ENCODE data around the gene KANTR. TPM values are rescaled to one million over a fixed set of nuclear protein-coding genes. Genes with fewer than 3 reads are reported as not detected.

KANTR gene
- total and polyA plus RNA-seq, 2 experiments from 2014 or later: 6.4 to 15.5 TPM

- TF ChIP-seq ETS1 (IDR thresholded peaks at IDR 0.05) (no peak), STAT1 (IDR thresholded peaks at IDR 0.05; ENCODE audit: unreplicated experiment) (no peak), EZH2 (IDR thresholded peaks at IDR 0.05; ENCODE audit: low read depth, unreplicated experiment) (no peak), JUNB (IDR thresholded peaks at IDR 0.05; ENCODE audit: unreplicated experiment) (no peak)
Measured at GRCh38 chrX:53078943-53079342, 15.0 kb upstream of the KANTR start (continued).

GRCh38 chrX:53080628-53081580 lies 13.0 kb upstream of the KANTR start:
- ATAC-seq: no peak
- H3K4me3 Mint-ChIP-seq: peak overlapping the region; percentile 66
- TF ChIP-seq STAT1 (IDR thresholded peaks at IDR 0.05; ENCODE audit: unreplicated experiment): no peak
- TF ChIP-seq ZNF114 (CRISPR knock-in tag; IDR thresholded peaks at IDR 0.05): no peak
- no peak for TF ChIP-seq POLR2AphosphoS5 (IDR thresholded peaks at IDR 0.05; ENCODE audit: low read depth)
- no peak for TF ChIP-seq NANOG (IDR thresholded peaks at IDR 0.05; ENCODE audit: borderline replicate concordance)
- TF ChIP-seq CREB1 (CRISPR knock-in tag; IDR thresholded peaks at IDR 0.05; ENCODE audit: low read depth): no peak
- peaks cover 16% of the 10 kb centered on the region for H3K4me1 Mint-ChIP-seq
- H3K27ac ChIP-seq (ENCODE audit: low read depth): no peak overlapping the region
- H3K36me3 Mint-ChIP-seq (ENCODE audit: low read depth): peaks cover 30% of the 10 kb centered on the region
- no peaks in the 10 kb centered on the region; the same call in 1 of the 2 replicates for H4K20me1 ChIP-seq (replicated peaks; ENCODE audit: insufficient read depth)
- peak overlapping the region; percentile 45 for H3K27ac Mint-ChIP-seq
- peaks cover 8% of the 10 kb centered on the region; the same call in 1 of the 2 replicates for H3K27me3 ChIP-seq (ENCODE audit: insufficient read depth)
- no peaks in the 10 kb centered on the region for H3K36me3 ChIP-seq (ENCODE audit: insufficient read depth)
- H3K9me2 ChIP-seq (ENCODE audit: insufficient read depth): no peaks in the 10 kb centered on the region
- 0 out of 2 replicates have a peak, but pooled peaks cover 4% of the 10 kb centered on the region for H3K79me2 ChIP-seq (replicated peaks; ENCODE audit: insufficient read depth)
- DNase-seq (ENCODE audit: low spot score): peak; percentile 11
- no peak overlapping the region for H2AFZ ChIP-seq
- no peaks in the 10 kb centered on the region; the same call in 1 of the 3 replicates for H3K9me3 Mint-ChIP-seq
- peaks cover 7% of the 10 kb centered on the region for H3K4me1 ChIP-seq (ENCODE audit: insufficient read depth)
- H3K4me2 ChIP-seq: peak overlapping the region; percentile 81
- H3K4me3 ChIP-seq: peak overlapping the region; percentile 51
- peaks cover 14% of the 10 kb centered on the region for H3K27me3 Mint-ChIP-seq (ENCODE audit: insufficient read depth, low read depth, poor library complexity)
- H3F3A ChIP-seq (replicated peaks; ENCODE audit: low read depth): no peaks in the 10 kb centered on the region

GRCh38 chrX:53081925-53082772 lies 11.8 kb upstream of the KANTR start, which contains the start of gene TSPYL2:
Gene TSPYL2 (plus strand): TSS chrX:53082367. CDS start chrX:53082499, 132 bp downstream.
- no peaks in the 10 kb centered on the region for H3K36me3 ChIP-seq (ENCODE audit: insufficient read depth)
- Mint-ChIP-seq H3K36me3 (ENCODE audit: low read depth) (peaks cover 41% of the 10 kb centered on the region), H3K27ac (peak within 1 kb of the TSS; percentile 92), H3K9me3 (no peaks in the 10 kb centered on the region; the same call in 1 of the 3 replicates), H3K4me1 (peaks cover 16% of the 10 kb centered on the region), H3K4me3 (peak within 1 kb of the TSS; percentile 92), H3K27me3 (ENCODE audit: insufficient read depth, low read depth, poor library complexity) (peaks cover 12% of the 10 kb centered on the region)
- H3K4me1 ChIP-seq (ENCODE audit: insufficient read depth): peaks cover 7% of the 10 kb centered on the region
- H3K4me2 ChIP-seq: peak within 1 kb of the TSS; percentile 84
- H3K9me2 ChIP-seq (ENCODE audit: insufficient read depth): no peaks in the 10 kb centered on the region
- TF ChIP-seq CREB1 (CRISPR knock-in tag; IDR thresholded peaks at IDR 0.05; ENCODE audit: low read depth): peak; percentile 74
- TF ChIP-seq JUNB (IDR thresholded peaks at IDR 0.05; ENCODE audit: unreplicated experiment): no peak
- peak; percentile 95 for TF ChIP-seq POLR2AphosphoS5 (IDR thresholded peaks at IDR 0.05; ENCODE audit: low read depth)
- H3K4me3 ChIP-seq: peak within 1 kb of the TSS; percentile 79
- DNase-seq (ENCODE audit: low spot score) (peak; percentile 89), ATAC-seq (peak; percentile 88)
- no peak within 1 kb of the TSS for H3K27ac ChIP-seq (ENCODE audit: low read depth)
- no peaks in the 10 kb centered on the region; the same call in 1 of the 2 replicates for H4K20me1 ChIP-seq (replicated peaks; ENCODE audit: insufficient read depth)
- no peaks in the 10 kb centered on the region for H3F3A ChIP-seq (replicated peaks; ENCODE audit: low read depth)
- 0 out of 2 replicates have a peak, but pooled peaks cover 4% of the 10 kb centered on the region for H3K79me2 ChIP-seq (replicated peaks; ENCODE audit: insufficient read depth)
- H3K27me3 ChIP-seq (ENCODE audit: insufficient read depth): peaks cover 8% of the 10 kb centered on the region; the same call in 1 of the 2 replicates
- H2AFZ ChIP-seq: no peak within 1 kb of the TSS
